Colon (tissue), 2 donors: ENCODE data around the gene ANP32A.
"Not testable (repeated sequence)": the region's sequence is repeated elsewhere in the genome, so short reads cannot be mapped to it uniquely, and the experiment has no call there.

Experiments
- FAIRE-seq: peaks from 2 replicates; lab custom pipeline; 2012; peaks lifted over from hg19 to GRCh38; lab: Jason Lieb, UNC
- donor health status: control.
- donor health status: control.

Gene ANP32A

GRCh38 chr15:68820295-68821189 lies at the start of gene ANP32A:
Gene ANP32A (minus strand): TSS chr15:68820895. CDS start chr15:68820751, 144 bp downstream.
- FAIRE-seq: no peak

DNA sequence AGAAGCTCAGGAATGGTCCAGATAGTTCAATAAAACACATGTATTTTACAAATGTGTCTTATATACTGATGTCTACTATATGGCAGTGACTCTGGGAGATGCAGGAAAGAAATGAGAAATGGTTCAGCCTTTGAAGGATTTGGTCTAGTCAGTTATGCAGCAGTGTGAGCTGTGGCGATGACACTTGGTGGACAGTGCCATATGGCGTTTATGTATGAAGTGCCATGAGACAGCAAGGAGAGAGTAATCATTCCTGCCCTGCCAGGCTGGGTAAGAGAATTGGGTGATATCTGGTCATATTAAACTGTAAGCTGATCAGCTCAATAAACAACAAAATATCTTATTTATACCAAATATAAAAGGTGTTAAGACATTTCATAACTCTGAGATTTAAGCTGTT lies 47.6 kb upstream of the ANP32A start:
- no peak for FAIRE-seq

- FAIRE-seq: peak; percentile 45
Observed at GRCh38 chr15:68862415-68862814, 41.7 kb upstream of the ANP32A start.

DNA sequence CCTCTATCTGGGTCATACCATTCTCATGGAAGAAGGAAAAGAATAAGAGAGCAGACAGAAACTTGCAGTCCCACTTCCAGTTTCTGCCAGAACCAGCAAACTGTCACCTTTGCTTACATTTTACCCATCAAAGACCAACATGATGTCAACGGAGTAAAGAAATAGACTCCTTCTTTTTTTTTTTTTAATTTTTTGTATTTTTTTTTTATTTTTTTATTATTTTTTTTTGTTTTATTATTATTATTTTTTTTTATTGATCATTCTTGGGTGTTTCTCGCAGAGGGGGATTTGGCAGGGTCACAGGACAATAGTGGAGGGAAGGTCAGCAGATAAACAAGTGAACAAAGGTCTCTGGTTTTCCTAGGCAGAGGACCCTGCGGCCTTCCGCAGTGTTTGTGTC lies 38.0 kb upstream of the ANP32A start:
- FAIRE-seq: not testable (repeated sequence)

DNA sequence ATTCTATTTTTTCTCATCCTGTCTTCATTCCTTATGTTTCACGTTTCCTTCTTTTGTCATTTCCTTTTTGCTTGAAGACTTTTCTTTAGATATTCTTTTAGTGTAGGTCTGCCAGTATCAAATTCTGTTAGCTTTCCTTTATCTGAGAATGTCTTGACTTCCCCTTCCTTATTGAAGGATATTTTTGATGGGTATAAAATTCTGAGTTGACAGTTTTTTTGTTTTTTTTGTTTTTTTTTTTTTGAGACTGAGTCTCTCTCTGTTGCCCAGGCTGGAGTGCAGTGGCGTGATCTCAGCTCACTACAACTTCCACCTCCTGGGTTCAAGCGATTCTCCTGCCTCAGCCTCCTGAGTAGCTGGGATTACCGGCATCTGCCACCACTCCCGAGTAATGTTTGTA lies 36.7 kb upstream of the ANP32A start:
- FAIRE-seq: not testable (repeated sequence)

DNA sequence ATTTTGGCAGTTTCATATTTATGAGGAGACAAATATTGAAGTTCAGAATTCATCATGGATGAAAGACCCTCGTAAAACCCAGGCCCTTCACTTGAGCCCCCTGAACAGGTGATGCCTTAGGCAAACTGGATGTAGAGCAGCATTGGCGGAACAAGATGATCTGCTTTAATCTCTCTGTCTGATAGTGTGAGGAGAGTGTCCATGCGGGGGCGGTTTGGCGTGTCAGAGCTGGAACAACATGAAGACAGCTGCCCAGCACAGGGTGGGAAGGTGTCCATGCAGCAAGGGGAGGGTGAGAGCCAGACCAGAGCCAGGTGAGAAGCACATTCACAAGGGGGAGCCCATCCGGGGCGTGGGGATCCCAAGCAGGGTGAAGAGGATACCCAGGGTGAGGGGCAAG lies 31.8 kb upstream of the ANP32A start:
- FAIRE-seq: no peak

- FAIRE-seq: no peak
Observed at GRCh38 chr15:68851971-68852370, 31.3 kb upstream of the ANP32A start.

DNA sequence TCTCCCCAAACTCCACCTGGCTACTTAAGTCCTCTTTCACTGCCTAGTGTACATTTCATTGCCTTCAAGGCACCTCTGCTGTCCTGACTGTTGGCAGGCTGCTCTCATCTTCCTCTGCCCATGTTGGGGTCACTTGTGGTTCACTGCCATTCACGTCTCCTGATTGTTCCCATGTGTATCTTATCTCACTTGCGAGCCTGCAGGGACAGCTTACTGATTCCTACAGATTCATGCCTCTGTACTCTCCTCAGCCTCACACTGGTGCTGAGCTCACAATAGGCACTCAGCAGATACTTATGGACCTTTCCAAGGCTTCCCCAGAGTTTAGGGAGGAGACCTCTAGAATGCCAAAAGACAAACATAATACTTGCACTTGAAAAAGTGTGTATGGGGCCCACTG lies 28.8 kb upstream of the ANP32A start:
- FAIRE-seq: no peak

- FAIRE-seq: no peak
Observed at GRCh38 chr15:68846851-68847439, 26.2 kb upstream of the ANP32A start.

DNA sequence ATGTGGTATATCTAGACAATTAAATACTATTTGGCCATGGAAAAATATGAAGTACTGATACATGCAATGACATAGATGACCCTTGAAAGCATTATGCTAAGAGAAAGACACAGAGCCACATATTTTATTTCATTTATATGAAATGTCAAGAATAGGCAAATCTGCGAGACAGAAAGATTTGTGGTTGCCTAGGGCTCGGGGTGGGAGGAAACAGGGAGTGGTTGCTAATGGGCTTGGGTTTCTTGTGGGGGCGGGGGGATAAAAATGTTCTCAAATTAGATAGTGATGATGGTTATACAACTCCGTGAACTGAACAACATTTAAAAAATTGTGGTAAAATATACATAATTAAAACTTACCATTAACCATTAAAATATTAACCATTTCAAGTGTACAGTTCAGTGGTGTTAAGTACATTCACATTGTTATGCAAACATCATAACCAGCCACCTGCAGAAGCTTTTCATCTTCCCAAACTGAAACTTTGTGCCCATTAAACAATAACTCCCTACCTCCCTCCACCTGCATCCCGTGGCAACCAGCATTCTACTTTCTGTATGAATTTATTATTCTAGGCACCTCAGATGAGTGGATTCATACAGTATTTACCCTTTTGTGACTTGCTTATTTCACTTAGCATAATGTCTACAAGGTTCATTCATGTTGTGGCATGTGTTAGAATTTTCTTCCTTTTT lies 24.3 kb upstream of the ANP32A start:
- FAIRE-seq: no peak

DNA sequence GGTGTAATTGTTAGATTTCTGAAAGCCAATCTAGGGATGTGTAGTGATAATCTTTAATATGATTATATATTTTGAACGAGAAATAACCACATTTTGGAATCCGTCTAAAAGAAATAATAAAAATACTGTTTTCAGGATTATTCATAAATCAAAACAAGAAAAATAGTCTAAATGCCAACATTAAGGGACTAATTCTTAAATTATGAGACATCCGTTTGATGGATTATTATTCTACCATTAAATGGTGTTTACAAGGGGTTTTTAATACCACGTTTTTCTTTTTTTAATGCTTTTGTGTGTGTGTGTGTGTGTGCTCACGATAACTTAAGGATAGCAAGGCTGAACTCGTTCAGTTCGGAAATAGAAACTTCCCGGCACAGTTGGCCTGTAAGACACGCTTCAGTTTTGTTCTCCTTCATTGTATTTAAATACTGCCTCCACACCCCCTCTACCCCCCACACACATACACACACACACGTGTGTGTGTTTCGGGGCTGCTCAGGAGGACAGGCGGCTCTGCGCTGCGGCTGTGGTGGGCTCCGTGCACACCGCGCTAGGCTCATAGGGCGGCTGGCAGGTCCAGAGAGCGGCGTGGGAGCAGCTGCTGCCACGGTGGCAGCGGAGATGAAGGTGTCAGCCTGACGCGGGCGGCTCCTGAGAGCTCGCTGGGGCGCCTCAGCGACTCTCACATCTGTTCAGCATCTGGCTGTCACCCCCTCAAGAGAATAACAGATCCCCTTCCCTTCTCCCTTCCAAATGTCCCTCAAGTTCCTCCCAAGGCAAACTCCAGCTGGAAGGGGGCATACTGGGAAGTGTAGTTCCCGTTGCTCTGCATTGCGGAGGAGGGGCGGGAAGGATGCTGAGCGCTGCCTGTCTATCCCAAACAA lies 23.0 kb upstream of the ANP32A start:
- FAIRE-seq: no peak

DNA sequence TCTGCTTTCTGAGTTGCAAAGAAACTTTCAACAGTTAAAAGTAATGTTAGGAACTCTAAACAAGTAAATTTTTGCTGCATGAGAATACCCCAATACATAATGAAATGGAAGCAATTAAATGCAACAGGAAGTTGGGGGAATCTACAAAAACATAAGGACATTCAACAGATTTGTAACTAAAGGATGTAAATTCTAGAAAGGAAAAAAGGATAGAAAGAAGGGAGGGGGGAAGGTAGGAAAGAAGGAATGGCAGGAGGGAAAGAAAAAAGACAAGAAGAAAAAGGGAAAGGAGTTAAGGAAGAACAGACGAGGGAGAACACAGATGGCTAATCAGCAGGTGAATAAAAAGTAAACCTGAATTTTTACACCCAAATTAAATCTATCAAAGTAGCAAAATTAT lies 22.3 kb upstream of the ANP32A start:
- no peak for FAIRE-seq

DNA sequence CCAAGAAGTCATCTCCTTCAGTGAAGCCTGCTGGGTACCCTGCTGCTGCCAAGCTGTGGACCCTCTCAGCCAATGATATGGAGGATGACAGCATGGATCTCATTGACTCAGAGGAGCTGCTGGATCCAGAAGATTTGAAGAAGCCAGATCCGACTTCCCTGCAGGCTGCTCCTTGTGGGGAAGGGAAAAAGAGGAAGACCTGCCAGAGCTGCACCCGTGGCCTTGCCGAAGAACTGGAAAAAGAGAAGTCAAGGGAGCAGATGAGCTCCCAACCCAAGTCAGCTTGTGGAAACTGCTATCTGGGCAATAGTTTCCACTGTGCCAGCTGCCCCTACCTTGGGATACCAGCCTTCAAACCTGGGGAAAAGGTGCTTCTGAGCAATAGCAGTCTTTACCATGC lies 13.7 kb upstream of the ANP32A start:
- FAIRE-seq: no peak

GRCh38 chr15:68833700-68834331 lies 13.1 kb upstream of the ANP32A start:
- no peak for FAIRE-seq

GRCh38 chr15:68830141-68830785 lies 9.6 kb upstream of the ANP32A start:
- FAIRE-seq: no peak

DNA sequence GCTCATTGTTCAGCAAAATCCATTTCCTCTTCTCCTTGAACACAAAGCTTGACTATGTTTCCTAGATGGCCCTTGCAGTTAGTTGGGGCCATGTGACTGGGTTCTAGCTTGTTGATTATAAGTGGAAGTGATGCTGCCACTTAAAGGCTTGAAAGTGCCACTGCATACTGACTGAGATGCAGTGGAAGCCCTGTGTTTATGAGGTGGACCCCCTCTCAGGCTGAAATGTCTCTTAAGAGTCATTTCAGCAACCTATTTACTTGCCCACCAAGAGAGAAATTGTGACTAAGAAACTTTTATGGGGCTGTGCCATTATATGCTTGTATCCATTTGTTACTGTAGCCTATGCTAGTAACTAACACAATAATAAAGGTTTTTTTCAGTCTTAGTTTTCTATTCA lies 8.4 kb upstream of the ANP32A start:
- FAIRE-seq: no peak

DNA sequence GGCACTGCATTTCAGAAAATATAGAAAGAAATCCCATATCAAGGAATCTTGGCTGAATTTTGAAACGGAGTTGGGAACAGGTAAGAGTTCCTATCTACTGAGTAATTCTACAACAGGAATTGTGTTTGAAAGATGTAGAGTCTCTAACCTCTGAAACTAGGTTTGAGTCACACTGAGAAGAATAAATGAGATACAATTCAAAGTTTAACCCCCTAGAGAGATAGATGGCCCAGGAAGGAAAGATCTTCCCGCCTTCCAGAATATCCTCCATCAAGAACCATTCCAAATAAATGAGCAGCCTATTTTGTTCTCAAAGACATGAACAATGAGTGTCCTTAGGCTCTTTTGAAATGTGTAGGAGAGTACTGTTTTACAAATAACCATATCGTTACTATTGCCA lies 2.9 kb upstream of the ANP32A start:
- FAIRE-seq: no peak

- no peak for FAIRE-seq
Observed at GRCh38 chr15:68822818-68823217, 2.1 kb upstream of the ANP32A start.

GRCh38 chr15:68821841-68822381 lies 1.2 kb upstream of the ANP32A start:
- no peak for FAIRE-seq

DNA sequence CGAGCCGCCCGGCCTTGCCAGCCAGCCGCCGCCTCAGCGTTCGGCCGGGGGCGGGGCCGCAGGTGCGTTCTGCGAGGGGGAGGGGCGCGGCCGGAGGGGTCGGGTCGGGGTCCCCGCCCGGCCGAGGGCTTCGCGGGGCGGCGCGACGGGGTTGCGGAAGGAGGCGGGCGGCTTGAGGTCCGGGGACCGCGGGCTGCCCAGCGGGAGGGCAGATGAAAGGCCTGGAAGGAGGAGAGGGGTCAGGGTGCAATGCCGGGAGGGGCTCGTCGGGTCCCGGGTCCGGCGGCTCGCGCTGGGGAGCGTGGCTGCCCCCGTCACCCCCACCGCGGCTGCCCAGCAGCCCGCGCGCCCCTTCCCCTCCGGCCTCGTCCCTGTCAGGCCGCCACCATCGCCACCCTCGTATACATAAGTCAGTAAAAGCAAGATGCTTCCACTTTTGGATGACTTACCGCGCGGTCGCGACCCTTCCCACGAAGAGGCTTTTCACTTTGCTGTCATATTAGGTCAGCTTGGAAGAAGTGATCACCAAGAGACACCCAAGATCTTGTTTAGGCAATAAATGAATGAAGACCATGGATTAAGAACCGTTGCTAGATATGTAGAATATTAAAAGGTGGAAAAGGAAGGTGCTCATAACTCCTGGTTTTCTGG lies 620 bp upstream of the ANP32A start:
- no peak for FAIRE-seq
